ENCODE data around the gene LMO2. TPM values are rescaled to one million over a fixed set of nuclear protein-coding genes. Genes with fewer than 3 reads are reported as not detected.

LMO2 gene
- total RNA-seq, 1 donor from 2014 or later: 1.8 TPM

GRCh38 chr11:33867561-33867960 is 24.3 kb downstream of the LMO2 start:
- peaks cover 33% of the 10 kb centered on the region for H3K27me3 ChIP-seq (ENCODE audit: insufficient read depth, low read length)
- Mint-ChIP-seq H3K4me1 (ENCODE audit: low read depth, unreplicated experiment) (no peaks in the 10 kb centered on the region), H3K27ac (ENCODE audit: unreplicated experiment) (no peak overlapping the region)

GRCh38 chr11:33866936-33867335 is 24.9 kb downstream of the LMO2 start:
- no peaks in the 10 kb centered on the region for H3K4me1 Mint-ChIP-seq (ENCODE audit: low read depth, unreplicated experiment)
- Histone ChIP-seq H3K9me3 (ENCODE audit: insufficient read depth, low read depth, low read length) (no peaks in the 10 kb centered on the region), H3K79me2 (ENCODE audit: insufficient read depth, low read length) (no peaks in the 10 kb centered on the region), H3K9ac (ENCODE audit: low read length) (no peak overlapping the region), H3K4me2 (ENCODE audit: low read length) (no peak overlapping the region), H3K27ac (ENCODE audit: low read depth, low read length) (no peak overlapping the region), H3K36me3 (ENCODE audit: insufficient read depth, low read length) (no peaks in the 10 kb centered on the region), H3K27me3 (ENCODE audit: insufficient read depth, low read length) (peaks cover 38% of the 10 kb centered on the region), H2AFZ (ENCODE audit: low read depth, low read length) (no peak overlapping the region), H4K20me1 (ENCODE audit: insufficient read depth, low read length) (no peaks in the 10 kb centered on the region), H3K4me3 (ENCODE audit: insufficient read depth, low read depth, low read length) (no peak overlapping the region), H3K4me1 (ENCODE audit: insufficient read depth, low read length) (peaks cover 7% of the 10 kb centered on the region)
- no peak overlapping the region for H3K4me3 Mint-ChIP-seq (ENCODE audit: unreplicated experiment)
- DNase-seq (ENCODE audit: low read depth) (no peak), FAIRE-seq (no peak)
- H3K27me3 Mint-ChIP-seq (ENCODE audit: low read depth, unreplicated experiment): peaks cover 70% of the 10 kb centered on the region
- H3K9me3 Mint-ChIP-seq (ENCODE audit: unreplicated experiment): peaks cover 2% of the 10 kb centered on the region
- H3K36me3 Mint-ChIP-seq (ENCODE audit: low read depth, unreplicated experiment): no peaks in the 10 kb centered on the region
- TF ChIP-seq CTCF (IDR thresholded peaks at IDR 0.05; ENCODE audit: insufficient read depth, low read depth, low read length) (no peak), EZH2 (IDR thresholded peaks at IDR 0.05; ENCODE audit: insufficient read depth, low read length) (no peak)
- no peak overlapping the region for H3K27ac Mint-ChIP-seq (ENCODE audit: unreplicated experiment)

More at GRCh38 chr11:33867561-33867960, 24.3 kb downstream of the LMO2 start:
- Histone ChIP-seq H3K4me1 (ENCODE audit: insufficient read depth, low read length) (peaks cover 7% of the 10 kb centered on the region), H3K79me2 (ENCODE audit: insufficient read depth, low read length) (no peaks in the 10 kb centered on the region), H3K4me3 (ENCODE audit: insufficient read depth, low read depth, low read length) (no peak overlapping the region), H4K20me1 (ENCODE audit: insufficient read depth, low read length) (no peaks in the 10 kb centered on the region), H2AFZ (ENCODE audit: low read depth, low read length) (no peak overlapping the region), H3K36me3 (ENCODE audit: insufficient read depth, low read length) (no peaks in the 10 kb centered on the region), H3K4me2 (ENCODE audit: low read length) (no peak overlapping the region), H3K9ac (ENCODE audit: low read length) (no peak overlapping the region), H3K9me3 (ENCODE audit: insufficient read depth, low read depth, low read length) (no peaks in the 10 kb centered on the region), H3K27ac (ENCODE audit: low read depth, low read length) (no peak overlapping the region)
- Mint-ChIP-seq H3K4me3 (ENCODE audit: unreplicated experiment) (no peak overlapping the region), H3K9me3 (ENCODE audit: unreplicated experiment) (peaks cover 2% of the 10 kb centered on the region), H3K36me3 (ENCODE audit: low read depth, unreplicated experiment) (no peaks in the 10 kb centered on the region), H3K27me3 (ENCODE audit: low read depth, unreplicated experiment) (peaks cover 70% of the 10 kb centered on the region)
- TF ChIP-seq CTCF (IDR thresholded peaks at IDR 0.05; ENCODE audit: insufficient read depth, low read depth, low read length) (no peak), EZH2 (IDR thresholded peaks at IDR 0.05; ENCODE audit: insufficient read depth, low read length) (no peak)
- FAIRE-seq: no peak
- DNase-seq (ENCODE audit: low read depth): no peak

GRCh38 chr11:33864479-33864878 is 27.4 kb downstream of the LMO2 start:
- H3K4me3 Mint-ChIP-seq (ENCODE audit: unreplicated experiment): no peak overlapping the region
- peaks cover 45% of the 10 kb centered on the region for H3K27me3 ChIP-seq (ENCODE audit: insufficient read depth, low read length)

More at GRCh38 chr11:33864479-33864878, 27.4 kb downstream of the LMO2 start:
- Mint-ChIP-seq H3K4me1 (ENCODE audit: low read depth, unreplicated experiment) (no peaks in the 10 kb centered on the region), H3K9me3 (ENCODE audit: unreplicated experiment) (peaks cover 2% of the 10 kb centered on the region), H3K27me3 (ENCODE audit: low read depth, unreplicated experiment) (peaks cover 76% of the 10 kb centered on the region), H3K36me3 (ENCODE audit: low read depth, unreplicated experiment) (no peaks in the 10 kb centered on the region), H3K27ac (ENCODE audit: unreplicated experiment) (no peak overlapping the region)
- TF ChIP-seq CTCF (IDR thresholded peaks at IDR 0.05; ENCODE audit: insufficient read depth, low read depth, low read length) (no peak), EZH2 (IDR thresholded peaks at IDR 0.05; ENCODE audit: insufficient read depth, low read length) (no peak)
- H3K4me2 ChIP-seq (ENCODE audit: low read length): no peak overlapping the region
- no peaks in the 10 kb centered on the region for H3K4me1 ChIP-seq (ENCODE audit: insufficient read depth, low read length)
- no peak for DNase-seq (ENCODE audit: low read depth)
- no peak overlapping the region for H2AFZ ChIP-seq (ENCODE audit: low read depth, low read length)
- H4K20me1 ChIP-seq (ENCODE audit: insufficient read depth, low read length): no peaks in the 10 kb centered on the region
- H3K27ac ChIP-seq (ENCODE audit: low read depth, low read length): no peak overlapping the region
- no peak overlapping the region for H3K9ac ChIP-seq (ENCODE audit: low read length)
- FAIRE-seq: no peak
- H3K9me3 ChIP-seq (ENCODE audit: insufficient read depth, low read depth, low read length): no peaks in the 10 kb centered on the region
- no peak overlapping the region for H3K4me3 ChIP-seq (ENCODE audit: insufficient read depth, low read depth, low read length)
- no peaks in the 10 kb centered on the region for H3K79me2 ChIP-seq (ENCODE audit: insufficient read depth, low read length)
- H3K36me3 ChIP-seq (ENCODE audit: insufficient read depth, low read length): no peaks in the 10 kb centered on the region

Measured in astrocyte (in vitro differentiated cells and primary cell).